Middle frontal gyrus (tissue), 1 donor: ENCODE data around the gene EEF2K.

ENCODE experiments used
- DNase-seq: peaks from one replicate; pipeline ENCODE4 v3.0.0-alpha.2; 2015; ENCODE audit warnings: low spot score; ENCODE audit errors: extremely low spot score

Gene EEF2K

DNA sequence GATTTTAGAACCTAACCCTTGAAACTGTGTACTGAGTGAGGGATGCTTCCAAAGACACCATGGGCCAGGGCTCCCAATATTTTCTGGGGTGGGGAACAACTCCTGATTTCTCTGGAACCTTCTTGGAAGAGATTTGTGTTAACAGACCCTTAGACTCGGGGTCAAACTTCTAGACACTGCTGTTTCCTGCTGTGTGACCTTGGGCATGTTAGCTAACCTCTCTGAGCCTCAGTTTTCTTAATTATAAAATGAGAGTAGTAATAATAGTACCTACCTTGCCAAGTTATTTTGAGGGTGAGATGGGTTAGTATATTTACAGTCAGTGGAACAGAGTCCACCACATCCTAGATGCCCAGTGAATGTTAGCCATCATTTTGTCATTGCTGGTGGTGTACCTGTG lies 109.9 kb downstream of the EEF2K start:
- no peak for DNase-seq

DNA sequence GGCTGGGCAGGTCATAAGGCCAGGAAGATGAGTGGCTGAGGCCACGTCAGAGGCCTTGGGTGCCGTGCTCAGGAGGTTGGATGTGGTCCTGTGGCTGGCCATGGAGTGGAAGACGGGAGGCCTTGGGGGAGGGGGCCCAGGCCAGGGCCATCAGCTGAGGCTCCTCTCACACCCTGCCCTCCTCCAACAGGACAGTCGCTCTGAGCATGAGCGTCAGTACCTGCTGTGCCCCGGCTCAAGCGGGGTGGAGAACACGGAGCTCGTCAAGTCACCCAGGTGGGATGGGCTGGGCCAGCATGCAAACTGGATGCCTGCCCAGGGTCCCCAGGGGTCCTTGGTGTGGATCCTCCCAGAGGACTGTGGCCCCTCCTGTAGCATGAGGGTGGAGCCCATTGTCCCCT lies 110.3 kb downstream of the EEF2K start:
- DNase-seq, result no peak

- no peak for DNase-seq
Observed at GRCh38 chr16:22317001-22317530, 111.0 kb downstream of the EEF2K start.

DNA sequence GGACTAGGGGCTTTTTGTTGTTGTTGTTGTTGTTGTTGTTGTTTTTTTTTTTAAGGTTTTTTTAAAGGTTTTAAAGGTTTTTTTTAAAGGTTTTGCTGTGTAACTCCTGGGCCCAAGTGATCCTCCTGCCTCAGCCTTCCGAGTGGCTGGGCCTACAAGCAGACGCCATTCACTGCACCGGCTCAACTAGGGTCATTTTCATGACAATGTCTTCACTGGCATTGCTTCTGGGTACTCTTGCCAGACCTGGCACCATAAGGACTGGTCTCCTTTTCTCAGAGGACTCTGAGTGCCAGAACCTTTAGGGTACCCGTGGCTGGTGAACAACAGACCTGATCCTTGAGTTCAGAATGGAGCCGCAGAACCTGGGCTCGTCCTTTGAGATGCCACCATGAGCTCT lies 111.5 kb downstream of the EEF2K start:
- DNase-seq, result no peak

DNA sequence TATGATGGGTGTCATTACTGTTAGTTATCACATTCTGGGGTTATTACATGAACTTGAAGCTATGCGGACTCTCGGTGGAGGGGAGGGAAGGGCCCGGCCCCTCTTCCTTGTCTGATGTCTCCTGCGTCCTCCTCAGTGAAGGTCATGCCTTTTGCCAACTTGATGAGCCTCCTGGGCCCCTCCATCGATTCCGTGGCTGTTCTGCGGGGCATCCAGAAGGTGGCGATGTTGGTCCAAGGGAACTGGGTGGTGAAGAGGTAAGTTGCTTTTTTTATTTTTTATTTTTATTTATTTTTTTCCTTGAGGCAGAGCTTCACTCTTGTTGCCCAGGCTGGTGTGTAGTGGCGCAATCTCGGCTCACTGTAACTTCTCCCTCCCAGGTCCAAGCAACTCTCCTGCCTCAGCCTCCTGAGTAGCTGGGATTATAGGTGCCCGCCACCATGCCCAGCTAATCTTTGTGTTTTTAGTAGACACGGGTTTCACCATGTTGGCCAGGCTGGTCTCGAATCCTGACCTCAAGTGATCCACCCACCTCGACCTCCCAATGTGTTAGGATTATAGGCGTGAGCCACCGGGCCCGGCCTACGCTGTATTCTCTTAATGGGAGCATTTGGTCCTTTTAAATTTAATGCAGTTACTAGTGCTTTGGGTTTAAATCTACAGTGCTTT lies 112.7 kb downstream of the EEF2K start:
- no peak for DNase-seq

DNA sequence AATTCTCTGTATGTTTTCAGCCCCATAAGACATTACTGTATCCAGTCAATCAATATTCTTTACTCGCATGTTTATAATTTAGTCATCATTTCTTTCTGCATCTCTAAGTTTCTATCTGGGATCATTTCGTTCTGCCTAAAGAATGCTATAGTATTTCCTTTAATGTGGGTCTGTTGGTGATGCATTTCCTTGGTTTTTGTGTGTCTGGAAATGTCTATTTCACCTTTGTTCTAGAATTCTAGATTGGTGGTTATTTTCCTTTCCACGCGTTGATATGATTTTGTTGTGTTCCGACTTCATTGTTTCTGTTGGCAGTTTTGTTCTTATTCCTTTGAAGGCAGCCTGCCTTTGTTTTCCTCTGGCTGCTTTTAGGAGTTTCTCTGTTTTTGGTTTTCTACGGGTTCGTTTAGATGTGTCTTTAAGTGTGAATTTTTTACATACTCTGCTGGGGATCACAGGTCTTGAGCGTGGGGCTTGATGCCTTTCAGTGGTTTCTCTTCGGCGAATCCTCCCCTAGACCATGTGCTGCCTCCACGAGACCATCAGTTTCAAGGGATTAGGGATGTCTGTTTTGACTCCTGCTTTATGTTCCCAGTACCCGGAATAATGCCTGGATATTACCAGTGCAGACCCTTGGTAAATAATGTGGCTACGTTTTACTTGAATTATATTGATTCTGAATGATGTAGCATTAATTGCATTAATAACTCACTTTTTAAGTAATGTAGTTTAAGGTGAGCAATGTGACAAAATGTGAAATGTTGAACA lies 114.7 kb downstream of the EEF2K start:
- no peak for DNase-seq

GRCh38 chr16:22321340-22322001 lies 115.4 kb downstream of the EEF2K start:
- DNase-seq, result peak; percentile 40

DNA sequence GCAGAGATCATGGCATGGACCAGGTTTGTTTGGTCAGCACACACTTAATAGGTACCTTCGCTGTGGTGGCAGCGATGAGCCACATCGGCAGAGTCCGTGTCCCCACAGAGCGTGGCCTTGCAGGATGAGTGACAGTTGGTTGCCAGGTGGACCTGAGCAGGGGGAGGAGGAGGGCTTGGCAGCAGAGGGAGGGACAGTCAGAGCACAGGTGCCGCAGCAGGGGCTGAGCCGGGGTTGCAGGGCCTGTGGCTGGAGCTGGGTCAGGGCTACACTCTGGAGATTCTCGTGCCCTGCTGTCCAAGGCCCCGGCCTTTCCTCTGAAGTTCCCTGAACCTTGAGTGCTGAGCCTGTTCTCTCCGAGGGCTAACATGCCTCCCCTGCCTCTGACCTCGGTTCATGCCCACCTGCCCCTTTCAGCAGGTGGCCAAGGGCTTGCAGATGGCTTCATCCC lies 116.0 kb downstream of the EEF2K start:
- no peak for DNase-seq

GRCh38 chr16:22322741-22323140 lies 116.7 kb downstream of the EEF2K start:
- DNase-seq, result no peak

DNA sequence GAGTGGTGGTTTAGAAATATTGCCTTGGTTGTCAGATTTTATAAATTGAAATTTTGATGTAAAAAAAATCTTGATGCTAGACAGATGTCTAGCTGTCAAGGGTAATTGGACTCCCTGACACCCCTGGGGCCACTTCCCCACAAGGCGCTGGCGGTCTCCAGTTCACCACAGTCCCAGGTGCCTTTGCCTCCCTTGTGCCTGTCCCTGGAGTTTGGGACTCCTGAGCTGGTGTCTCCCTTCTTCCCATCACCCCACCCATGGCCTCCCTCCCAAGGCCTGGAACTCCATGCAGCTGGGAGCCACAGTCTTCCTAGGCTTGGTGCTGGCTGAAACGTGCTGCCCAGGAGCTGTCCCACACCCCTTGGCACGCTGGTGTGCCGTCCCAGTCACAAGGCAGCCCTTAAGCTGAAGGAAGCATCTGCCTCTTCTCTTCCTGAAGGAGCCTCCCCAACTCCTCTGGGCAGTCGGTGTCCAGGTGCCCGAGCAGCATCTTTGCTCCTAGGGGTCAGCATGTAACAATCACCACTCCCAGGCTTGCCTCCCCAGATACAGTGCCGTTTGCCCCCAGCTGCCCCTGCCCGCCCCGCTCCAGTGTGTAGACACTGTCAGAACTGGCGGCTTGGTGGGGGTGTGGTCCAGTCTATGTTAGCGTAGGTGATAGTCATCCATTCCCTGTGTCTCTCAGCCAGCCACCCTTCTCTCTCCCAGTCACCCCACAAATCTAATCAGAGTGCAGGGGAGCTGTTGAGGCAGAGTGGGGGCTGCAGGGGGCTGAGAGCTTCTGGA lies 117.3 kb downstream of the EEF2K start:
- DNase-seq, result no peak

- DNase-seq, result no peak
Observed at GRCh38 chr16:22323959-22324786, 118.1 kb downstream of the EEF2K start.

DNA sequence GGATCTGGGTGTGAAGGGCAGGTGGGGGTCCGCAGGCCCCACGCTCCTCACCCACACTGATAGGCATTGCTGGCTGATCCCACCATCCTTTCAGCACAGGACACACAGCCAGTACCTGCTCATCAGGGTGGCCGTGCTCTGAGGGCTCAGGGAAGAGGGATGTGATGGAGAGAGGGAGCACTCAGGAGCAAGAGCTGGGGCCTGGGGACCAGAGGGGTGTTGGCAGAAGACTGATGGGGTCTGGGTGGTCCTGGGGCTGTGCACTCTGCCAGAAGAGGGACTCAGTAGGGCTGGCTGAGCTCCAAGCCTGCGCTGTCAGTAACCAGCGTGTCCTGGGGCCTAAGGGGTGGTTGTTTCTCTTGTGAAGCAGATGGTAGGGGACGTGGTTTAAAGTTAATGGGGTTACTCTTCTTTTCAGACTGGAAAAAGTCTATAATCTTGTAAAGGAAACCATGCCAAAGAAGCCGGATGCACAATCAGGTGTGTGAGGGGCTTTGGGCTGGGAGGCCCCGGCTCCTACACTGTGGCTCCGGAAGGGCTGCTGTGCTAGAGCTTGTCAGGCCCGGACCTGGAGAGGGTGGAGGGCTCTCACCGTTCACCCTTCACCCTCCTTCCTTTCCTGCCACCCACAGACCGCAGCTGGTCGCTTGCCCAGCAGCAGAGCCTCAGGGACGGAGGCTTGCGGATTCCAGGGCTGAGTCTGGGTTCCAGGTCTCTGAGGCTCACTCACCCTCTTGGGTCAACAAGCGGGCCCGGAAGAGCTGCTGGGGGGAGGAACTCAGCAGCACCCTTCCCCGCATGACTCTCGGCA lies 118.9 kb downstream of the EEF2K start:
- no peak for DNase-seq

GRCh38 chr16:22325598-22326368 lies 119.7 kb downstream of the EEF2K start:
- DNase-seq, result no peak

DNA sequence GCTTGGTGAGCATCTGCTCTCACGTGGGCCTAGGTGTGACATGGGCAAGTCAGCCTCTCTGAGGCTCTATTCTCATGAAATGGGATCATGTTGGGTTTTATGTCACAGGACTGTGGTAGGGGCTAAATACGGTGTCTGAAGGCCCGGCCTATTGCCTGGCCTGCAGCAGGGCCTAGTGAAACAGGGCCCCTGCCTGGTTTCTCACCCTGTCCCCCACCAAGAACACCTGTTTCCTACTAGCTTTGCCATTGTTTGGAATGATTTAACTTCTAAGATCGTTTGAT lies 120.2 kb downstream of the EEF2K start:
- DNase-seq, result no peak

DNA sequence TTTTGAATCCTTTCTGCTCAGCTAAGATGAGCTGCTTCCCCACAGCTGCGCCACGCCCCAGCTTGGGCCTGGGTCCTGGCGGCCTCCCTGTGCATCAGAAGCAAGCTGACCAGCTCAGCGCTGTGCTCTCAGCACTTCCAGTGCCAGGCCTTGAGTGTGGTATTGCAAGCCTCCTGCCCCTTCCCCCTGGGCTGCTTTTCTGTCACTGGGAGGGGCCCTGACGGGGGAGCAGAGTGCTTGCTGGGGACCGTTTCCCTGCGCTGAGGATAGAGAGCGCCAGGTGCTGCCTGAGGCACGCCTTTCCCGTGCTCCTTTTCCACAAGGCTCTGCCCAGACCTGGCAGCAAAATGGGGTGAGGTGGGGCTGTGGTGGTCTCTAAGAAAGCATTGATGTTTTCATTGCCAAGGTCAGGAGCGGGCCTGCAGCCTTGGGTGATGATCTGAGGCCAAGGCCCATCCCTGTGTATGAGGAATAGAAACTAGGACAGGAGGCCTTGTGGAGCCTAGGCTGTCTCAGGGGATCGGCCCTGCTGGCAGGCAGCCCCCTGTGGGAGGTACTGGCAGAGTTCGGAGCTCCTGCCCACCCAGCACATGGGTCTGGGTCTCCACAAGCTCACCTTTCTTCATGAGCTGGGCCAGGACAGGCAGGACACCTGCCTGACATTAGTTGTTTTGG lies 120.8 kb downstream of the EEF2K start:
- DNase-seq, result no peak

GRCh38 chr16:22327446-22327775 lies 121.3 kb downstream of the EEF2K start:
- no peak for DNase-seq

DNA sequence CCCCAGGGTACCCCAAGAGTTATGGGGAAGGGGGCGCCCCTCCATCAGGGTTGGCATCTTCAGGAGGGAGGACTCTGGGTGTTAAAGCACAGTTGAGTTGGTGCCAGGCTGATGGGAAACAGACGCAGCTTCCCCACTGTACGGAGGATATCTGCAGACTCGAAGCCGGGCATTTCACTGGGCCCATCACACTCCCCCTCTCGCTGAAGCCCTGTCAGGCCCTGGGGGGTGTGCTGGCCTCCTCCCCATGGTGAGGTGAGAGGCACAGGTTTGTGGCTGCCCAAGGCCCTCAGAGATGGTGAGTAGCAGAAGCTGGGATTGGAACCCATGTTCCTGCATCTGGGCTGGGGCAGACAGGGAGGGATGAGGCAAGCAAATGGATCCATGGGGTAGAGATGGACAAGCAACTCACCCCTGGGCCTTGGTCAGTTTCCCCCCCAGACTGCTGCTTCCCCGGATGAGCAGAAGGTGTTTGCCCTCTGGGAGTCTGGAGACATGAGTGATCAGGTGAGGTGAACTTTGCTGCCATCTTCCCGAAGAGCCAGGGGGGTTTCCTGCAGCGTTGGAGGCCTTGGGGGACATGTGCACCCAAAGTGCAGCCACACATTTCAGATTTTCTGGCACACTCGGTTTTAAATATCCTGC lies 122.1 kb downstream of the EEF2K start:
- DNase-seq, result no peak

DNA sequence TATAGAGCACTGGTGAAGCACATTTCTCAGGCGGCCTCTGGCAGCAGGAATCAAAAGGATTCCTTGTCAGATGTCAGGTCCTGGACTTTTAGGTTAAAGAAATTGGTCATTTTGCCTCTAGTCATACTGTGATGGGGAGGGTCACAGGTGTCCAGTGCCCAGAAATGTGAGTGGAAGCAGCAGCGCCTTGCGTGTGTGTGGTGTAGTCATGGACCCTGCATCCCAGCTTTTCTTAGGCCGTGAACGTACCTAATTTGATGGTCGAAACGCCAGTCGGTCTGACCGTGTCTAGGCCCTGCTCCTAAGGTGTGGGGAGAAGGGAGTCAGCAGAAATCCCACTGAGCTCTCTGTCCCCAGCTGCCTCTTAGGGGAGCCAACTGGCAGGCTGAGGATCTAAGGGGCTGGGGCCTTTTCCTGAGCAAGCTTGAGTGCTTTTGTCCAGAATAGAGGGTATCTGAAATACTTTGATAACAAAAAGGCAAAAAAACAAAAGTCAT lies 123.2 kb downstream of the EEF2K start:
- no peak for DNase-seq
